ENCODE data around the gene HERC6. TPM values are rescaled to one million over a fixed set of nuclear protein-coding genes. Genes with fewer than 3 reads are reported as not detected.
"Not testable (repeated sequence)": the region's sequence is repeated elsewhere in the genome, so short reads cannot be mapped to it uniquely, and the experiment has no call there.

The HERC6 gene
- total RNA-seq, 1 donor from 2014 or later: 4.1 TPM

DNA sequence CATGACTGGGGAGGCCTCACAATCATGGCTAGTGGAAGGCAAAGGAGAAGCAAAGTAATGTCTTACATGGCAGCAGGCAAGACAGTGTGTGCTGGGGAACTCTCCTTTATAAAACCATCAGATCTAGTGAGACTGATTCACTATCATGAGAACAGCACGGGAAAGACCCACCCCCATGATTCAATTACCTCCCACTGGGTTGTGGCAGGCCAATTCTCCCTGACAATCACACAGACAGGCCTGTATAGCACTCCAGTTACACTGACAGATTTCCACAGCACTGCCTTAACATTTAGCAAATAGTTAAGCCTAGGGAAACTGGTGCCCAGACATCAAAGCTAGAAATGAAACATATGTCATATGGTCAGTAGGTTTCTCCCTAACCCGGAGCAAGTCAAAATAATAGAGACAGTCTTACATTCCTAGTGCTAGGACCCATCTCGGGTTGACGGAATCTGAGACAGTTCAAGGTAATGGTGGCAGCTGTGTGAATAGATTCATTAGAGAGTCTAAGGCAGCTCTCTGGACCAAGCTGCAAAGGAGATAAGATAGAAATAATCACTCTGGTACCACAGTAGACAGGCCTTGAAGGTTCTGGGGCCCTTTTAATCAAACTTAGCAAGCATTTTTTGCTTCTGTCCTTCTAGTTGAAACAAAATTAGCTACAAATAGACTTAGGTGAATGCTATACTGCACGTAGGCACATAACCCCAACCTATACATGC, 68.9 kb downstream of the HERC6 start:
- no peak for DNase-seq

GRCh38 chr4:88448211-88448765, 69.6 kb downstream of the HERC6 start:
- DNase-seq: not testable (repeated sequence)

GRCh38 chr4:88448889-88449288, 70.2 kb downstream of the HERC6 start:
- DNase-seq: no peak

GRCh38 chr4:88449290-88449689, 70.6 kb downstream of the HERC6 start:
- no peak for DNase-seq

GRCh38 chr4:88451205-88451604, 72.6 kb downstream of the HERC6 start:
- DNase-seq: no peak

DNA sequence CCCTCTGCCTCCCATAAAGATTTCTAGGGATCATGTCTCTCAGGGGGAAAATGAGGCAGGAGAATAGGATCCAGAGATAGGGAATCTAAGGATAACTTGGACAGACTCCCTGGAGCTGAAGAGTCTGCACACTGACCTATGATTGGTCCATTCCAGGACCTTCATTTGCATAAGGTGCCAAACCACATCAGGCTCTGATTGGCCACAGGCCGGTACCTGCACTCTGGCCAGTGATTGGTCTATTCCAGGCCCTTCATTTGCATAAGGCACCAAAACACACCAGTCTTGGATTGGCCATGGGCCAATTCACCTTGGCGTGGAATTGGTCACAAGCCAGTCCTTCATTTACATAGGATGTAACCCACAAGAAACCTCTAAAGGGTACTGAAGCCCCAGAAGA, 74.3 kb downstream of the HERC6 start:
- DNase-seq: no peak

DNA sequence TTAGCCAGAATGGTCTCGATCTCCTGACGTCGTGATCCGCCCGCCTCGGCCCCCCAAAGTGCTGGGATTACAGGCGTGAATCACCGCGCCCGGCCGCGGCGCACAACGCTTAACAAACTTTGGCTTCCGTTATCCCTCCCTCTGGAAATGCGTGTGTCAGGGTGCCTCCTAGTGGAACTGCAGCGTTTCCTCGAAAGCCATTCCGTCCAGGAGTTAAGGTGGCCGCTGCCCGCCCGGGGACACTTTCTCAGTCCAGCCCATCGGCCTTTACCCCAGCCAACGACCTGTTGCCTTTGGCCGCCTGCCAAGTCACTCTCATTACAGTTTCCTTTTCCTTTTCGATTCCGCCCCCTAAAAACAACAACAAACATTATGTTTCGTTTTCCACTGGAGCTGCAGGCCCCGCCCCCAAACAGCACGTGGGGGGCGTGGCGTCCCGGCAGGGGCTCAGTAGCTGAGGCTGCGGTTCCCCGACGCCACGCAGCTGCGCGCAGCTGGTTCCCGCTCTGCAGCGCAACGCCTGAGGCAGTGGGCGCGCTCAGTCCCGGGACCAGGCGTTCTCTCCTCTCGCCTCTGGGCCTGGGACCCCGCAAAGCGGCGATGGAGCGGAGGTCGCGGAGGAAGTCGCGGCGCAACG, 78.1 kb downstream of the HERC6 start, which contains the start of gene HERC5:
Gene HERC5, plus strand, starts transcription at position 450 of the 637 bp plus-strand sequence. Its CDS starts 151 bp downstream, at position 601.
- DNase-seq: peak; percentile 61

DNA sequence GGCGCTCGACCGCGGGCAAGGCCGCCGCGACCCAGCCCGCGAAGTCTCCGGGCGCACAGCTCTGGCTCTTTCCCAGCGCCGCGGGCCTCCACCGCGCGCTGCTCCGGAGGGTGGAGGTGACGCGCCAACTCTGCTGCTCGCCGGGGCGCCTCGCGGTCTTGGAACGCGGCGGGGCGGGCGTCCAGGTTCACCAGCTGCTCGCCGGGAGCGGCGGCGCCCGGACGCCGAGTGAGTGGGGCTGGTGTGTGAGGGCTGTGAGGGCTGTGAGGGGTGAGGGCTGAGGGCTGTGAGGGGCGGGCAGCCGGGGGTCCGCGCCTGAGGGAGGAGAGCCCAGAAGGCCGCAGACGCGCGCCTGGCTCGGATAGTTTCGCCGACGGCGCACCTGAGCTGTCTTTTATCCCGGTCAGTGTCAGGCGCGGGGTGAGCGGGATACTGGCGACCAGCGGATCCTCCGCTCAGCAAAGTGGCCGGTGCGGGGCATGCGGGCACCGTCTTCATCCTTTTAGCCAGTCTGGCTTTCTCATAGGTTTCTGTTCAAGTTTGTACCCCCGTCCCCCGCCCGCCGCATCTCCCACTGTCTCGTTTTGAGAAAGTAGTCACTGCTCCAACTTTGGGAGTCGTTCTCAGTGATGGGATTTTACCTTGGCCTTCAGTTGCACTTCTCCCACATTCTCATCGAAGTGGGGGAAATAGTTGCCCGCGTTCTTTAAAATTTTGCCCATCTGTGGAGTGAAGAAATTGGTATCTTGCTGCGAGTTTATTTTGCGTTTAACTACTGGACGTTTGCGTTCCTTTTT, 78.9 kb downstream of the HERC6 start:
- DNase-seq: no peak

GRCh38 chr4:88458104-88458740, 79.6 kb downstream of the HERC6 start:
- no peak for DNase-seq

- no peak for DNase-seq
Measured at GRCh38 chr4:88465653-88466192, 87.1 kb downstream of the HERC6 start.

DNA sequence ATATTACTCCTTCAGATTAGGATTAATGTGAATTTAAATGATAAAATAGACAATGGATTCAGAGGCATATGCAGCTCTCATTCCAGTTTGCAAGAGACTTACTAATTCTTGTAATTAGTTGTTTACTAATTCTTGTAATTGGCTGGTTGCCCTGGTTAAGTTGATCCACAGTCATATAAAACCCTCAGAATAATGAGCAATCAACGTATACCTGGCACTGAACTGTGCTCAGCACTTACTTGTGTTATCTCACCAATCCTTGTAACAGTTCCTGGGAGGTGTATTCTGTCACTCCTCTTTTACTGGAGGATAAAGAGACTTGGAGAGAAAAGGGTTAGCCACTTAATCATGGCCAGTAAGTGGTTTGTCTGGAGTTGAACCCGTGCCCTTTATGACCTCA, 88.7 kb downstream of the HERC6 start:
- DNase-seq: no peak

GRCh38 chr4:88477229-88477860, 98.7 kb downstream of the HERC6 start:
- no peak for DNase-seq

- DNase-seq: no peak
Measured at GRCh38 chr4:88478247-88478646, 99.6 kb downstream of the HERC6 start.

GRCh38 chr4:88481537-88481936, 102.9 kb downstream of the HERC6 start:
- DNase-seq: no peak

DNA sequence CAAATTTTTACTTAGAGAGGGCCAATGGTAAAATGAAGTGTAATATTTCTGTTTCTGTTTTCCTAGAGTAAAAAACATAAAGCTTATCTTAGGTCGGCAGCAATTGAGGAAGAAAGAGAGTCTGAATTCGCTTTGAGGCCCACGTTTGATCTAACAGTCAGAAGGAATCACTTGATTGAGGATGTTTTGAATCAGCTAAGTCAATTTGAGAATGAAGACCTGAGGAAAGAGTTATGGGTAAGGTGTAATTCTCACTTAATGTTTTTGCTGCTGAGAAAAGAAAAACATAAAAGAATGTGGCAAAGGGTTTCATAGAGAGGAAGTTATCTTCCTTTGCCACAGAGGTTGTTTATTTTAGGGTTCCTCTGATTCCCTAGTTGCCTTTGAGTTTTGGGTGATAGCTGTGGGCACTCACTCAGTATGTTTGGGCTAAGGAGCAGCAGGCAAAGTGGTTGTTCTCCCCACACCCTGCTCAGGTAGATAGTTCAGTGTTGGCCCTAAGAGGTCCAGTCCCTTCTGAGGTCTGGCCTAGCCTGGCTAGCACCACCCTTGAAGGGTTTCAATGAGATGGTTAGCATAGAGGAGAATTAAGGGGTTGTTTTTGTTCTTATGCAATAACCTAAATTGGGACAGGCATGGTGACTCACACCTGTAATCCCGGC, 110.6 kb downstream of the HERC6 start:
- no peak for DNase-seq

Small RNA genes within 50 kb of the gene (small RNA-seq; reads per million reads assigned to genes)
- gene RF00019: not detected

Other genes with a start within 250 kb of the HERC6 start
- 25.1 TPM for gene ABCG2, start 220.2 kb upstream of the HERC6 start, total RNA-seq
- 125 TPM for gene PPM1K, start 94.3 kb upstream of the HERC6 start, total RNA-seq
- 2.5 TPM for gene HERC5, start 78.3 kb downstream of the HERC6 start, total RNA-seq
- gene PYURF, start 144.9 kb downstream of the HERC6 start, total RNA-seq: 70.8 TPM
- 68.9 TPM for gene HERC3, start 213.6 kb downstream of the HERC6 start, total RNA-seq